ENCODE results near the gene MTURN.

- TF ChIP-seq POLR2A (IDR thresholded peaks at IDR 0.05) (no peak), POLR2AphosphoS5 (IDR thresholded peaks at IDR 0.05) (no peak), CTCF (IDR thresholded peaks at IDR 0.05) (no peak)
These were observed 51.9 kb downstream of the MTURN start for GRCh38 chr7:30186725-30187124.
